GM19463 (cell line): Measurements from ENCODE around the gene RASAL2.
"Not testable (repeated sequence)": the region's sequence is repeated elsewhere in the genome, so short reads cannot be mapped to it uniquely, and the experiment has no call there.

Experiments
- ATAC-seq: cut with Tn5 transposase; IDR thresholded peaks from one replicate; pipeline ENCODE4 v1.9.1; 2021; ENCODE audit warnings: mild to moderate bottlenecking, moderate library complexity; ENCODE audit not compliant: unreplicated experiment

RASAL2 gene

GRCh38 chr1:178367151-178367550 lies 273.2 kb downstream of the RASAL2 start:
- ATAC-seq: no peak

DNA sequence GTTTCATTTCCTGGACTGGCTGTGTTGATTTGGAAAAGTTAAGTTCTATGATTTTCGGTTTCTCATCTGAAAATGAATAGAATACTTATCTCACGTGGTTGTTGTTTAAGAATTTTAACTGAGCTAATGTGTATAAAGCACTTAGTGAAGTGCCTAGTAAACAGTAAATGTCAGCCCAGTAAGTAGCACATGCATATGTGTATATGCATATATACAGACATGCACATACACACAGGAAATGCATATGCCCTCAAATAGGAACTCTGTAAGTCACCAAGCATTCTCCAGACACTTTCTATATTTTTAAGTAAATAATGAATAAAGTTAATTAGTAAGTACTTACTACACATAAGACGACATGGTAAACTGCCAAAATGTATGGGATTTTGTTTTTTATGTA lies 274.3 kb downstream of the RASAL2 start:
- no peak for ATAC-seq

- ATAC-seq: no peak
Measured at GRCh38 chr1:178371235-178371634, 277.3 kb downstream of the RASAL2 start.

GRCh38 chr1:178371933-178372388 lies 278.1 kb downstream of the RASAL2 start:
- no peak for ATAC-seq

DNA sequence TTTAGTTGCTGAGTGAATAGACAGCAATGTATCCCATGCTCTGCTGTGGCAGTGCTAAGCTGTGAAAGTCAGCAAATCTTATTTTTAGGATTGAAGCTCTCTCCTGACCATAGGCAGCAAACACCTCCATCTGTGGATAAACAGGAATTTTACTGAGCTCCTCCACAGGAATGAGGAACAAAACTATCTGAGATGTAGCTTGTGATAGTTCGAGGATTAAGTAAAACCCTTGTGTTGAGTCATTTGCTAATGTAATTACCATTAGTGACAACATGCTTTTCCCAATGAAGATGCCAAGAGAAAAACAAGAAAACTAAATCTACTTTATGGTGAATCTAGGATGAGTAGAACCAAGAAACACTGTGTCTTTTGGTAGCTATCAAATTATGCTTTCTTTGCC lies 280.1 kb downstream of the RASAL2 start:
- no peak for ATAC-seq

GRCh38 chr1:178376008-178376407 lies 282.1 kb downstream of the RASAL2 start:
- ATAC-seq: no peak

DNA sequence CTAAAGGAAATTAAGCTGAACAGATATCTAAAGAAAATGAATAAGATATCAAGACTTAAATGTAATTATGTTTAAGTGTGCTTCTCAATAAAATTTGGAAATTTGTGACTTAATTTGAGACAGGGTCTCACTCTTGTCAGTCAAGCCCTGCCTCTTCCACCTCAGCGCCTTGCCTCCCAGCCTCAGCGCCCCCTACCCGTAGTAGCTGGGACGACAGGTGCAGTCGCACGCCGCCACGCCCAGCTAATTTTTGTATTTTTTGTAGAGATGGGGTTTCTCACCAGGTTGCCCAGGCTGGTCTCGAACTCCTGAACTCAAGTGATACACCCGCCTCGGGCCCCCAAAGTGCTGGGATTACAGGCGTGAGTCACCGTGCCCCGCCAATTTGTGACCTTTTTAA lies 285.9 kb downstream of the RASAL2 start:
- ATAC-seq: no peak

DNA sequence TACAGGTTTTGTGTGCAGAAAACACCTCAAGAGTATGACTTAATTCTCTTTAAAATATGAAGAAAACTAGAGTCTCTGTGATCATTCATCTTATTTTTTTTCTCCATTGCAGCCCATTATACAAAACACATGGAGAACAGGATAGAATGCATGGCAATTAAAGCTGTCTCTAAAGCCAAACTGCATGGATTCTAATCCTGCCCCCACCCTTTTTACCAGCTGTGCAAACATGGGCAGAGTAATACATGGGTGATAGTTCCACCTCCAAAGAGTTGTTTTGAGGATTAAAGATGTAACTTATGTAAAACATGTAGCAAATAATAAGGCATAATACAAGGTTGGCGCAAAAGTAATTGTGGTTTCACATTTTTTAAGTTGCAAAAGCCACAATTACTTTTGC lies 288.5 kb downstream of the RASAL2 start:
- no peak for ATAC-seq

DNA sequence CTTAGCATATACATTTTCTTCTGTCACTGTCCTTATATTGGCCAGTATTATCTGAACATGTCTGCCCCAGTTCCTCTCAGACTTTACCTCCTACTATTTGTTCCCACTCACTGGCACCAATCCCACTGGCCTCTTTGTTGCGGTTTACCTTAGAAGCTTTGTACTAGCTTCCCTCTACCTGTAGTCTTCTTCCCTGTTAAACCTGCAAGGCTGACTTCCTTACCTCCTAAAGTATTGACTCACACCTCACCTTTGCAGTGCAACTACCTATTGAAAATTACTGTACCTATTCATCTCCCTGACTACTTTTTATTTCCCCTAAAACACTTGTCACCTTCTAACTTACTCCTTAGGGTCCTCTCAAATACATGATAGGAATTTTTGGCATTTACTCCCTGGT lies 291.8 kb downstream of the RASAL2 start:
- ATAC-seq: no peak

DNA sequence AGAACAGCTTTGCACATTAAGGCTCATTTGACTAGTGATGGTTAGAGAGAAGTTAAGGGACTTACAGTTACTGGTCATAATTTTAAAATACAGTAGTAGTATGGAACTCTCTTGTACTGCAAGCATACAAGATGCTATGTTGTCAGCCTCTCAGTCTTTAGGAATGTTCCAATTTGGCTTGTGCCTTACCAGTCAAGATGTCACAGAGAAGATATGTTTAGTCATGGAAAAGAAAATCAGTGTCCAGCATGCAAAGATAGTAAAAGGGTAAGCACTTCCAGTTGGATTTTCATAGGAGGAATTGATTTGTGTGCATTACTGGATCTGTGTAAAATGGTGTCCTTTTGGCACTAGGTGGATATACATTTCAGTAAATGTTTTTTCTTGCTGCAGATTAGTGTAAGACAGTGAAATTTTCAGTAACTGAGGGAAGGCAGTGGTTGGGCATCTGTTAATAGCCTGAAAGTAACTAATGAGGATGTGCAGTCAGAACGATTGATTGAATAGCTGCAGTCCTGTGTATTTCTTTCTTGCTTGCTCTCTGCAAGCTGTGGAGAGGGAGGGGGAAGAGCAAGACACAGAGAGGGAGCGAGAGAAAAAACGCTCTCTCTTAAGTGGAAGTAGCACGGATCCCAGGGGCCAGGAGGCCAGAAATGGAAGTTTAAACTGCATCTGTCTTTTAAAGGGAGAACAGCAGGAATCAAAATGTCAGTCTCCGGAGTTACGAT lies 294.7 kb downstream of the RASAL2 start:
- no peak for ATAC-seq

DNA sequence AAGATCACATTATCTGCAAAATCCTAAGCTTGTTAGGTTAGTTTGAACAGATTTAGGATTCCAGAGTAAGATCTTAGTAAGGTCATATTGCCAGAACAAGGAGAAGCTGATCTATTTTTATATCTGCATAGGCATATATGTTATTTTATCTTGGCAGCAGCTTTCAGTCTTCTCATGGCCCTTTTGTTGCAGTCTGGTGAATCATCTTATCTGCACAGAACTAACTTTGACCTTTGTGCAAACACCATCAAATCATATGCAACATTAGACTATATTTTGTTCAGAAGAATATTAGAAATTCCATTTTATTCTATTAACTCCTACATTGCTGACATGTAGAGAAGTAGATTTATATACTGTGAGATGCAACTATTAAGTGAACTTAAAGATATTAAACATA lies 295.5 kb downstream of the RASAL2 start:
- ATAC-seq: no peak

- not testable (repeated sequence) for ATAC-seq
Measured at GRCh38 chr1:178390280-178390679, 296.4 kb downstream of the RASAL2 start.

DNA sequence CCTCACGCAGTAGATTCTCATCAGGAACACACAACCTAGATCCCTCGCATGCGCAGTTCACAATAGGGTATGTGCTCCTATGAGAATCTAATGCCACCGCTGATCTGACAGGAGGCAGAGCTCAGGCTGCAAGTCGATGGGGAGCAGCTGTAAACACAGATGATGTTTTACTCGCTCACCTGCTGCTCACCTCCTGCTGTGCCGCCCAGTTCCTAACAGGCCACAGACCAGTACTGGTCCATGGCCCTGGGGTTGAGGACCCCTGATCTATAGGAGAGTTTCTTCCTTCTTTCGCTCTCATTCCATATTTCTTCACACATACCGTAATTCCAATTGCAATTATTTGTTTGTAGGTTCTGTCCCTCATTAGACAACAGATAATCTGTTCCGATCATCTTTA lies 299.5 kb downstream of the RASAL2 start:
- ATAC-seq: no peak

DNA sequence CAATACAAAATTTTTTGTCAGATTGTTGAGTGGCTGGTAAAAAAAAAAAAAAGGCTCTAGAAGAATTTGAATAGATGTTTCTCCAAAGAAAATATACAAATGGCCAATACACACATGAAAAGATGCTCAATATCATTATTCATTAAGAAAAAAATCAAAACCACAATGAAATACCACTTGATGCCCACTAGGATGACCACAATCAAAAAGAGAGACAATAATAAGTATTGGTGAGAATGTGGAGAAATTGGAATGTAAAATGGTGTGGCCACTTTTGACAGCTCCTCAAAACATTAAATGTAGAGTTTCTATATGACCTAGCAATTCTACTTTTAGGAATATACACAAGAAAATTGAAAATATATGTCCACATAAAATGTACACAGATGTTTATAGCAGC lies 302.9 kb downstream of the RASAL2 start:
- no peak for ATAC-seq

GRCh38 chr1:178397678-178398077 lies 303.8 kb downstream of the RASAL2 start:
- ATAC-seq: no peak

GRCh38 chr1:178399177-178399728 lies 305.3 kb downstream of the RASAL2 start:
- ATAC-seq: no peak

DNA sequence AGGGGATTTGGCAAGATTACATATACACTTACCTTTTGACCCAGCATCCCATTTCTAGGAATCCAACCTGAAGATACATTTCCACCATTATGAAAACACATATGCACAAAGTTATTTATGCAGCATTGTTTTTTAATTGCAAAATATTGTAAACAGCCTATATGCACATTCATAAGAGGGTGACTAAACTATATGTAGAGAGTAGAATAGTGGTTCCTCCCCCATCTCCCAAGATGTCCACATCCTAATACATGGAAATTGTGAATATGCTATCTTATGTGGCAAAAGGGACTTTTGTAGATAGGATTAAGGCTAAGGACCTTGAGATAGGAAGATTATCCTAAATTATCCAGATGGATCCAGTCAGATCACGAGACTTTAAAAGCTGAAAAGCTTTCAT lies 311.2 kb downstream of the RASAL2 start:
- no peak for ATAC-seq

DNA sequence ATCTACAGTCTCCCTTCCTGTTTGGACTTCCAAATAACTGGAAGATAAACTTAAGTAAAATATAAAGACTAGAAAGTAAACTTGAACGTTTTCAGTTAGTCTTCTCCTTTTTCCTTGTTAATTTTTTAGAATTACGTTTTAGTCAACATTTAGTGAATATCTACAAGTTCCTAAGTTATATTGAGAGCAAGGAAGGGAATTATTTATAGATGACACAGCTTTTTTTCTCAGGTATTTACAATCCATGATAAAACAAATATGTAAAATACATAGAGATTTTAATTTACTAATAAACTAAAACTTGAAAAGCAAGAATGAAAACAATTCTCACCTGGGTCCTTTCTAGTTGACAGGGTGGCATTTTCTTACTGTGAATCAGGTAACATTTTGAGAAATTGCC lies 313.3 kb downstream of the RASAL2 start:
- ATAC-seq: no peak

DNA sequence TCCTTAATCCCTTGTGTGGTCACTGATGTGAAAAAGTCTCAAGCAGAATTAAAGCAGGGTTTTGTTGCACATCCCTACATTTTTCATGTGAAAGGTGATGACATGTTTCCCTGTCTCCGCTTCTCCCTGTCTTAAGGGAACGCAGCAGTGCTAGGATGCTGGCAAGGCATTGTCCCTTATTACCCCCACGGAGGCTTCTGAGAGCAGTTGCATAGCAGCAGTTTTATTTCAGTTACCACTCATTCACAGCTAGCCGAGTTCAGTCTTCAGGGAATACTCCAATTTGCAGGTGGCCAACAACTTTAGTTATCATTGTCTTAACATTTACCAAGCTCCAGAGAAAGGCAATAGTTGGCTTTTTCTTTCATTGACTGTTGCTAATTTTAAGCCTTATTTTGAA lies 313.8 kb downstream of the RASAL2 start:
- ATAC-seq: no peak

- no peak for ATAC-seq
Measured at GRCh38 chr1:178408871-178409270, 315.0 kb downstream of the RASAL2 start.

DNA sequence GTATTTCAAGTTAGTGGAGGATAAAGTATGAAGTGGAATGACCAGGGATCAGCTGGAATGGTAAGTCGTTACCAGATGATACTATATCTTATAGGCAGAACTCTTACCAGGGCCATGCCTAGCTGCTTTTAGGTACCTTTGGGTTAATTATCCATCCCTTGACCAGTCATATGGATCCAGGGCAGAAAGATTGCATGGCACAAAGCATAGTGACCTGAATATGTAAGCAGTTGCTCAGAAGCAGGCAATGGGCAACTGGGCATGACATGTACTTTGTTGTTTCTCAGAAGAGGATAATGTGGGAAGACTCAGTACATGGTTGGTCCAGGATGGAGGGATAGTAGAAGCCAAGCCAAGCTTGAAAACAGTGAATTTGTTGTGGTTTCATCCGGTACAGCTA lies 315.6 kb downstream of the RASAL2 start:
- no peak for ATAC-seq

GRCh38 chr1:178411756-178412399 lies 318.0 kb downstream of the RASAL2 start:
- ATAC-seq: peak; percentile 66
